GM19397 (cell line): Measurements from ENCODE around the gene DNLZ.

Experiments used
- ATAC-seq: cut with Tn5 transposase; IDR thresholded peaks from one replicate; pipeline ENCODE4 v1.9.1; 2021; ENCODE audit warnings: mild to moderate bottlenecking, moderate library complexity; ENCODE audit not compliant: unreplicated experiment

Gene DNLZ

GRCh38 chr9:136345281-136346156, 18.0 kb downstream of the DNLZ start:
- ATAC-seq = no peak

DNA sequence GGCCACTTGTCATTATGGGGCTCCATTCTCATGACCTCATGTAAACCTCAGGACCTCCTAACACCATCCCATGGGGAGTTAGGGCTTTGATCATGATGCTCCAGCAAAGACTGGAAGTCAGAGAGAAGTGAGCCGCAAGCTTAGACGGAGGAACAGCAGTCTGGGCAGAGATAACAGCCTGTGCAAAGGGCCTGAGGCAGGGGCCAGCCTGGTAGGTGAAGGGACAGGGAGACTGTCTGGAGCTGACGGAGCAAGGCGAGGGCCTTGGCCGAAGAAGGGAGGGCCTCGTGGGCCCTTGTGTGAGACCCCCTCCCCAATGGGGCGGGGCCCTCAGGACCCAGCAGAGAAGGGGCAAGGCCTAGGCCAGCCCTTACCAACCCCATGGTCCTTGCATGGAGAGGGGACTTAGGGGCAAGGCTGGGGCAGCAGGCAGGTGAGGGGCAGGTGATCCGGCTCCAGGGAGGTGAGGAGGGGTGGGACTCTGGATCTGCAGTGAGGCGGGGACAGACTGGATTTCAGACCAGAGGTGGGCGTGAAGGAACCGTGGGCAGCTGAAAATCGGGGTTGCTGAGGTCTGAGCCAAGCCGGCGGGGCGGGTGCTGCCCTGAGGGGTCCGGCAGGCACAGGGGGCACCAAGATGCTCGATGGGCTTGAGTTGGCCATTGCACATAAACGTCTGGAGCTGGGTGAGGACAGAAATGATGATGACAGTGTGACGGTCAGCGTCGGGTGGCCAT, 18.8 kb downstream of the DNLZ start:
- no peak for ATAC-seq

GRCh38 chr9:136343884-136344269, 19.7 kb downstream of the DNLZ start:
- no peak for ATAC-seq

DNA sequence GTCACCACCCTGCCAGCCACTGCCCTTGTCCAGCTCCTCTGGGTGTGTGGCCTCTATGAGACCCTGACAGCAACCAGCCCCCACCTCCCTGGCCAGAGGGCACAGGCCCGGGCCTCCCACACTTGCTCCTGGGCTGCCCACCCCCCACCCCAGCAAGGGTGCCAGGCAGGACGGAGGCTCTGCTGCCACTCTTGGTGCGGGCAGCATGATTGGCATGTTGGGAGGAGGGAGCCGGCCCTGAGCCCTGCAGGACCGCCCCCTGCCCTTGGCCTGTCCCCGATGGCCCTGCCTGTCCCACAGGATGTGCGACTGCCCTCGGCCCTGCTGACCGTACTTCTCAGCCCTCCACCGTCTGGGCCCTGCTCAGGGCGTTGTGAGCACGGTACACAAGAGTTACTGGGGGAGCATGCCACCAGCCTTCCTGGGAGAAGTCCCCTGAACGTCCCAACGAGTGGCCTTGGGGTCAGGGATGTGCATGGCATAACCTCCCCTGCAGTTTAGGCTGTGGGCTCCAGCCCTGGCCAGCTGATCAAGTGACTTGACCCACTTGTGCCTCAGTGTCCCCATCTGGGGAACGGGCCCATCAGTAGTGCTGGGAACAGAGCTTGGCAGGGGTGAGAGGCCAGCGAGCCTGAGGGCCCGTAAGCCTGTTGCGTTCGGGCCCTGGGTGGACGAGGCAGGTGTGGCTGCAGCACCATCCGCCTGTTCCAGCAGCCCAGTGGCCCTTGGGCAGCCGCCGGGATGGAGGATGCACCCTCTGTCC, 20.2 kb downstream of the DNLZ start:
- ATAC-seq = no peak

DNA sequence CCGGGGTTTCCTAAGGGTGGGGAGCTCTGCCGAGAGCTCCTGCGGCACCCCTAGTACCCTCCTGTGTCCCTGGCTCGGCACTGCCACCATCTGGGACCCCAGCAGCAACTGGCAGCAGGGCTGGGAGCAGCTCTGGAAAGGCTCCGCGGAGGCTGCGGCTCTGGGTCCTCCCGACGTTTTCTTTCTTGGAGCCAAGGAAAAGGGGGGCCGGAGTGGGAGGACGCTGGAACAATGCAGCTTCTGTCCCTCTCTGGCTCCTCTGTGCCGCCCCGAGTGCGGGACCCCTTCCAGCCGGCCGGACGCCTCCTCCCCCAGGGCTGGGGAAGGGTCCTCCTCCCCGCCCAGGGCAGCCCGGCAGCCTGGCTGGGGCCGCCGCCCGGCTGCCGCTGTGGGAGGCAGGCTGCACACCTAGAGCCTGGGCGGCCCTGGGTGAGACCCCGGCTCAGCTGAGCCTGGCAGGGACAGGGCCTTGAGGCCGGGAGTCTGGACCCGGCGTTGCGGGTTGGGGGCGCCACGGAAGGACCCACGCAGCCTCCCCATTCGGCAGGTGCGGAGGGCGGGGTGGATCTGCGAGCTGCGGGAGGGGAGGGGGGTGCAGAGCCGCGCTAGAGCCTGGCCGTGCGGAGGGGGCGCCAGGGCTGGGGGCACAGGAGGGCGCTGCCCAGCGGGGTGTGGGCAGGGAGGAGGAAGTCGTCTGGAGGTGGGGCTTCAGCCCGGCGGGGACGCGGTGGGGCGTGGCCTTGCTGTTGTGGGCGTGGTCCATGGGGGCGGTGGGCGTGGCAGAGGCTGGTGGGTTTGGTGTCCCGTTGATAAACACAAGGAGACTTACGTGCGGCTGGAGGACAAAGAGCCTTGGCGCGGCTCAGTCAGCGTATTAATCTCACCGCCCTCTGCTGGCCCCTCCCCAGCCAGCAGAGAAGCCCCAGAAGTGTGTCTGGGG, 21.1 kb downstream of the DNLZ start:
- ATAC-seq = no peak

DNA sequence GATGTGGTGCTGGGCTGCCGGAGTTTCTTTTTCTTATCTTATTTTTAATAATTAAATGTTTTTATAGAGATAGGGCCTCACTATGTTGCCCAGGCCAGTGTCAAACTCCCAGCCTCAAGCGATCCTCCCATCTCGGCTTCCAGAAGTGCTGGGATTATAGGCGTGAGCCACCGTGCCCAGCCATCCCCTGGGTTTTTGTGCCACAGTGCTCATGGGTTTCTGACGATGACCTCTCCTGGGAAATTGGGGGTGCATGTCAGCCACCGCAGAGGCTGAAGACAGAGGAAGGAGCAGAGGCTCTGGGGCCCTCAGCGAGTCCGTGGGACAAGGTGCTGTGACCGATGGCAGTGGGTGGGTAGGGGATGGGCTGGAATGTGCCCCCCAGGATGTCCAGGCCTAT, 21.8 kb downstream of the DNLZ start:
- ATAC-seq = no peak

DNA sequence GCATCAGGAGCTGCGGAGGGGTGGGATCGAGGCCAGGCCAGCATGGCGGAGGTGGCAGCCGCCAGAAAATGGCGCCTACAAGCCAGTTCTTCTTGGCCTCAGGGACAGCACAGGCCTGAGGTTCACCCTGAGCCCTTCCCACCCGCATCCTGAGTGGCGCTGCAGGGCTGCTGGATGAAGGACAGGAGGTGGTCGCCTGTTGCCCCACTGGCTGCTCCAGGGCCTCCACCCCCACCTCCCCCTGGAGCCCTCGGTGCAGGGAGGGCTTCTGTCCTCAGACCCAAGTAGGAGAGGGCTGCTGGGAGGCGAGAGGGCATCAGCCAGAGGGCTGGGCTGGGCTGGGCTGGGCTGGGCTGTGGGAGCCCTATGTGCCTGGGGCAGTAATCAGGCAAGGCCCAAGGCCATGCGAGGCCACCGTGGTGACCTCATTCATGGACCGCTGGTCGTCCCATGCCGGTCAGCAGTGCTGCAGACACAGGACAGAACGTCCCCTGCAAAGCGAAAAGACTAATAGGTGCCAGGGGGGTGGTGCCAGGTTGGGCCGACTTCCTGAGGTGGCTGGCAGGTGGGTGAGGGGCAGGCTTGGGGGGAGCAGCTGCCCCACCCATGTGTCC, 22.4 kb downstream of the DNLZ start:
- ATAC-seq = no peak

GRCh38 chr9:136340356-136341041, 23.0 kb downstream of the DNLZ start:
- ATAC-seq = no peak

DNA sequence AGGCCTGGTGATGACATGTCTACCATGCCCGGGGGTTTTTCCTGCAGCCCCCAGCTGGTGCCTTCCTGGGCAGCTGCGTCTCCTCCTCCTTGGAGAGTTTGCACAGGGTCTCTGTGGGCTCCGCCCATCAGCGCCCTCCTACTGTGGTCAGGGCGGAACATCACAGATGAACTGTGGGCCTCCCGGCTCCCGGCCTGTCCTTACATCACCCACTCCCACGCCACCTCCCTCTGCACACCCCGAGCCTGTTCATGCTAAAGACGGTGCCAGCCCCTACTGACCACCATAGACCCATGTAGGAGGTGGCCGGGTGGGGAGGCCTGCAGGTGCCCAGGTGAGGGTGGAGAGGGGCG, 23.6 kb downstream of the DNLZ start:
- no peak for ATAC-seq

- no peak for ATAC-seq
Measured at GRCh38 chr9:136339173-136339957, 24.2 kb downstream of the DNLZ start.

GRCh38 chr9:136338511-136338910, 25.0 kb downstream of the DNLZ start:
- ATAC-seq = no peak

DNA sequence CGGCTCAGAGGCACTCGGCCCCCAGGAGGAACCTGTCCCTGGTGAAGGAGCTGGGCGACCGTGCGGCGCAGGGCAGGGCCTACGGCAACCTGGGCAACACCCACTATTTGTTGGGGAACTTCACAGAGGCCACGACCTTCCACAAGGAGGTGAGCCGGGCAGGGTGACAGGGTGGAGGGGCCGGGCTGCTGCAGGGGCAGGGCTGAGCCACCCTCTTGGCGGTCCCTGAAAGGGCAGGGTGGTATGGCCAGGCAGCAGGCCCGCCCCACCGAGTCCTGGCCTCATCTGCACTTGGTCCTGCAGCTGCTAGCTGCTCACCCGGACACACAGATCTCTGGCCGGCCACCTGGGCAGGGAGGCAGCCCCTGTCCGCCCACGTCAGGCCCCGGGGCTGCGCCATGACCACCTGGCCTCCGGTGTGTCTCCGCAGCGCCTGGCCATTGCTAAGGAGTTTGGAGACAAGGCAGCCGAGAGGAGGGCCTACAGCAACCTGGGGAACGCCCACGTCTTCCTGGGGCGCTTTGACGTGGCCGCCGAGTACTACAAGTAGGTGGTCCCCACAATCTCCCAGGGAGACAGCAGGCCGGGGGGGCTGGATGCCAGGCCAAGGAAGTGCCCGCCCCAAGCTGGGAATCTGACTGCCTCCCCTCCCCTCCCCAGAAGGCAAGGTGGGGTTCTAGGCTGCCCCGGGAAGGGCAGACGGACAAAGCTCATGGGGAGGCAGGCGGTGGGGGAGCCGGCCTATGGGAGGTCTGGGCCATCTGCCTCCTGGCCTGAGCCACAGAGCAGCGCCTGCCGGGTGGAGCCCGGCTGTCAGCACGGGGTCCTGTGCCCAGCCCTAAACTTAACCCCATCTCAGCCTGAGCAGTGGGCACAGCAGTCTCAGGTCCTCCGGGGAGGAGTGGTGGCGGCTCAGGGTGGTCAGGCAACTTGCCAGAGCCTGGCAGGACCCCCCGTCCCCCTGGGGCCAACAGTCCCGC, 25.8 kb downstream of the DNLZ start:
- ATAC-seq = no peak

GRCh38 chr9:136336881-136337280, 26.7 kb downstream of the DNLZ start:
- ATAC-seq = no peak

DNA sequence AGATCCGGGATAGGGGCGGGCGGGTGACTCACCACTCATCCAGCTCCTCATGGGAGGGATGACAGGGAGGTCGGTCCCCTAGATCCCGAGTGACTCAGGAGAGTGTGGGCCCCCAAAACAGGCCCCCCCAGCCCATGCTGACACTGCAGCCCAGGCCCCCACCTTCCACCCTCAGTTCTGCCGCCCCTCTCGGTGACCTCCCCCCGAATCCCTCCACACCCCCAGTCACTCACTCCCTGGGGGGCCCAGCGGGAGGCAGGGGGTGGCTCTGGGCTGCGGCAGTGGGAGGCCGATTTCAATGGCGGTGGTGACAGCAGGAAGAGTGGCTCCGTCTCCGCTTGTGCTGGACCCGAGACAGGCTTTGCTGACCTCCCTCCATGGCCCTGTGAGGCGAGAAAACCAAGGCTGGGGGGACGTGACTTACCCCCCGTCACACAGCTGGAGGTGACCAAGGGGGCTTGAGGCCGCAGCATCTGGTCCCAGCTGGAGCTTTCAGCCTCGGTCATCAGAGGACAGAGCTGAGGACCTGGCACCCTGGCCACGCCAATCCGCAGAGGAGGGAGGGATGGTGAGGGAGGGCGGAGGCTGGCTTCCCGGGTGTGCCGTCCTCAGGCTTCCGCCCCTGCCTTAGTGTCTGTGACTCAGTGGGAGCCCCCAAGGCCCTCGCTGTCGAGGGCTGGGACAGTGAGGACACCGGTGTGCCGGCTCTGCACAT, 27.2 kb downstream of the DNLZ start:
- no peak for ATAC-seq

GRCh38 chr9:136335296-136336155, 28.0 kb downstream of the DNLZ start:
- no peak for ATAC-seq

DNA sequence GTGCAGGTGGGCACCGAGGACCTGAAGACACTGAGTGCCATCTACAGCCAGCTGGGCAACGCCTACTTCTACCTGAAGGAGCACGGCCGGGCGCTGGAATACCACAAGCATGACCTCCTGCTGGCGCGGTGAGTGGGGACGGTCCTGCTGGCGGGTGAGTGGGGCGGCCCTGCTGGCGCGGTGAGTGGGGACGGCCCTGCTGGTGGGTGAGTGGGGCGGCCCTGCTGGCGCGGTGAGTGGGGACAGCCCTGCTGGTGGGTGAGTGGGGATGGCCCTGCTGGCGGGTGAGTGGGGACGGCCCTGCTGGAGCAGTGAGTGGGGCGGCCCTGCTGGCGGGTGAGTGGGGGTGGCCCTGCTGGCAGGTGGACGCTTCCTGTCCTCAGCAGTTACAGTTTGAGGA, 29.0 kb downstream of the DNLZ start:
- no peak for ATAC-seq
